ENCODE measurements around the gene GPR32.
"Not testable (repeated sequence)": the region's sequence is repeated elsewhere in the genome, so short reads cannot be mapped to it uniquely, and the experiment has no call there.

Gene GPR32

GRCh38 chr19:50749490-50749889, 20.8 kb upstream of the GPR32 start:
- DNase-seq = no peak

DNA sequence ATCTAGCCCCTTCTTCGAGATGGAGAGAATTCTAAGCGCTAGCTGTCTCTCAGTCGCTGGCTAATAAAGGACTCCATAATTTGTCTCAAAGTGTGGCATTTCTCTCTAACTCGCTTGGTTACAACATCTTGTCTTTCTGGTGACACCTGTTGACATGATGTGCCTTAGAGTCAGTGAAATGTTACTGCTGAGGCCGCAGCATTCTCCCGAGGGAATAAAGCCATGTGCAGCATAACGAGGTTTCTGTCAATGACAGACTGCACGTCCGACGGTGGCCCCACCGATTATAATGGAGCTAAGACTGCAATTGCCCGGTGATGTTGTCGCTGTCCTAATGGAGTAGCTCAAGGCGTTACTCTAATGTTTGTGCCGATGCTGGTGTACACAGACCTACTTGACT, 20.3 kb upstream of the GPR32 start:
- no peak for DNase-seq

- DNase-seq = no peak
Measured at GRCh38 chr19:50753879-50754278, 16.4 kb upstream of the GPR32 start.

DNA sequence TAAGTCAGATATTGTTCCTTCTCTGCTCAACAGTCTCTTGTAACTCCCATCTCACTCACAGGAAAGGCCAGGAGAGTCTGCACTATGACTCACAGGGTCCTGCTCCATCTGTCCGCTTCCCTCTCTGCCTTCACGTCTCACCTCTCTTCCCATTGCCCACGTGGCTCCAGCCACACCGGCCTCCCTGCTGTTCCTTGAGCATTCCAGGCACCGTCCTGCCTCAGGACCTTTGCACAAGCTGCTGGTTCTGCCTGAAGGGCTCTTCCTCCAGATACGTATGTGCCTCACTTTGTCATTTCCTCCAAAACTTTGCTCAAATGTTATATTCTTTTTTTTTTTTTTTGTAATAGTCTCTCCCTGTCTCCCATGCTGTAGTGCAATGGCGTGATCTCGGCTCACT, 14.0 kb upstream of the GPR32 start:
- DNase-seq = not testable (repeated sequence)

- not testable (repeated sequence) for DNase-seq
Measured at GRCh38 chr19:50757624-50758023, 12.6 kb upstream of the GPR32 start.

DNA sequence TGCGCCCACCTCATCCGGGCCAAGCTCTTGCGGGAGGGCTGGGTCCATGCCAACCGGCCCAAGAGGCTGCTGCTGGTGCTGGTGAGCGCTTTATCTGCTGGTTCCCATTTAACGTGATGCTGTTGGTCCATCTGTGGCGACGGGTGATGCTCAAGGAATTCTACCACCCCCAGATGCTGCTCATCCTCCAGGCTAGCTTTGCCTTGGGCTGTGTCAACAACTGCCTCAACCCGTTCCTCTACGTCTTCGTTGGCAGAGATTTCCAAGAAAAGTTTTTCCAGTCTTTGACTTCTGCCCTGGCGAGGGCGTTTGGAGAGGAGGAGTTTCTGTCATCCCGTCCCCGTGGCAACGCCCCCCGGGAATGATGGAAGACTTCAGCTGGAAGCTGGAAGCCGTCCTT, 11.2 kb upstream of the GPR32 start:
- not testable (repeated sequence) for DNase-seq

- DNase-seq = peak; percentile 13 to 16
Measured at GRCh38 chr19:50759886-50760285, 10.4 kb upstream of the GPR32 start.

DNA sequence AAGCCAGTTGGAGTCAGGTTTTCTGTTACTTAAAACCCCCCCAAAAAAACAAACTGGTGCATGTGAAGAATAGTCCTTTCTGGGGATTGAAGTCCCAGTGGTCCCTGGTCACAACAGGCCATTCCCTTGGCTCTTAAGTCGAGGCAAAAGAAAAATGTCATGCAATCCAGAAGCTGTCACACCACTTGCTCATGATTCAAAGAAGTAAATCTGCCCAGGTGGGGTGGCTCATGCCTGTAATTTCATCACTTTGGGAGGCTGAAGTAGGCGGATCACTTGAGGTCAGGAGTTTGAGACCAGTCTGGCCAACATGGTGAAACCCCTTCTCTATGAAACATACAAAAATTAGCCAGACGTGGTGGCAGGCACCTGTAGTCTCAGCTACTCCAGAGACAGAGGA, 8.8 kb upstream of the GPR32 start:
- not testable (repeated sequence) for DNase-seq

- DNase-seq = not testable (repeated sequence)
Measured at GRCh38 chr19:50763521-50763920, 6.7 kb upstream of the GPR32 start.

- DNase-seq = no peak
Measured at GRCh38 chr19:50764409-50764808, 5.9 kb upstream of the GPR32 start.

DNA sequence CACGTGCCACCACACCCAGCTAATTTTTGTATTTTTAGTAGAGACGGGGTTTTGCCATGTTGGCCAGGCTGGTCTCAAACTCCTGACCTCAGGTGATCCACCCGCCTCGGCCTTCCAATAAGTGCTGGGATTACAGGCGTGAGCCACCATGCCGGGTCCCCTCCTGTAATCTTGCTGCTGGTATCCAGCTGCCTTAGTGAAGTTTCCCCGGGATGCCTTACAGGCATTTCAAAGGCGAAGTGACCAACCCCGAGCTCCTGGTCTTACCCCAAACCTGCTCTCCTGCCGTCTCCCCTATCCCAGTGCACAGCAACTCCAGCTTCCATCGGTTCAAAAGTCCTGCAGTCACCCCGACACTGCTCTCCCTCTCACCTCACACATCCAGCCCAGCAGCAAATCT, 3.5 kb upstream of the GPR32 start:
- DNase-seq = not testable (repeated sequence)

GRCh38 chr19:50767263-50767662, 3.0 kb upstream of the GPR32 start:
- not testable (repeated sequence) for DNase-seq

DNA sequence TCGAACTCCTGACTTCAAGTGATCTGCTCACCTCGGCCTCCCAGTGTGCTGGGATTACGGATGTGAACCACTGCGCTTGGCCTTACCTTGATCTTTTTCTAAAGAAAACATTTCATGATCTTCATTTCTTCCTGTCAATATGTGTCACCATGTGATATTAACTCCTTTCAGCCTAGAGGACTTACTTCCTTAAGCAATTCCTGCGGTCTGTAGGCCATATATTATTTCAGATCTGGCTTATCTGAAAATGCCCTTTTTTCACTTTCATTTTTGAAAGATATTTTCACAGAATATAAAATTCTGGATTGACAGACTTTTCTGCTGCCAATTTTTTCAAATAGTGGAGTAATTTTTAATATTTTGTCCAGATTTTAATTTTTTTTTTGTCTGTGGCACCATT, 2.0 kb upstream of the GPR32 start:
- DNase-seq = no peak

DNA sequence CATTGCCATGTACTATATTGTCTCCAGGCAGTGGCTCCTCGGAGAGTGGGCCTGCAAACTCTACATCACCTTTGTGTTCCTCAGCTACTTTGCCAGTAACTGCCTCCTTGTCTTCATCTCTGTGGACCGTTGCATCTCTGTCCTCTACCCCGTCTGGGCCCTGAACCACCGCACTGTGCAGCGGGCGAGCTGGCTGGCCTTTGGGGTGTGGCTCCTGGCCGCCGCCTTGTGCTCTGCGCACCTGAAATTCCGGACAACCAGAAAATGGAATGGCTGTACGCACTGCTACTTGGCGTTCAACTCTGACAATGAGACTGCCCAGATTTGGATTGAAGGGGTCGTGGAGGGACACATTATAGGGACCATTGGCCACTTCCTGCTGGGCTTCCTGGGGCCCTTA, 624 bp downstream of the GPR32 start:
- no peak for DNase-seq

- peak in 1 of 2 experiments; percentile 15 for DNase-seq
Measured at GRCh38 chr19:50772476-50772875, 2.2 kb downstream of the GPR32 start.

GRCh38 chr19:50772912-50773311, 2.6 kb downstream of the GPR32 start:
- DNase-seq = not testable (repeated sequence)

DNA sequence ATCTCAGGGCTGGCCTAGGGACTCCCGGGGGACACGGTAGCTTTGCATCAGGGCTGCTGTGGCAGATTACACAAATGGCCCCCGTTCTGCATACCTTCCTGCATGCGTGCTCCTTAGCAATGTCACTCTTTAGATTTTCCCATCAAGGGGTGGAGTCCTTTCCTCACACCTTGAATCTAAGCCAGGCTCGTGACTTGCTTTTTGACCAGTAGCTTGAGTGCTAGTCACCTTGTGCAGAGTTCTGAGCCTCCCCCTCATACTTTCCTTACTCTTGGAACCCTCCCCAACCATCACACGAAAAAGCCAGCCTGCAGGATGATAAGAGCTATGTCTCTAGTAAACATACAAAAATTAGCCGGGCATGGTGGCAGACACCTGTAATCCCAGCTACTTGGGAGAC, 3.2 kb downstream of the GPR32 start:
- not testable (repeated sequence) for DNase-seq

DNA sequence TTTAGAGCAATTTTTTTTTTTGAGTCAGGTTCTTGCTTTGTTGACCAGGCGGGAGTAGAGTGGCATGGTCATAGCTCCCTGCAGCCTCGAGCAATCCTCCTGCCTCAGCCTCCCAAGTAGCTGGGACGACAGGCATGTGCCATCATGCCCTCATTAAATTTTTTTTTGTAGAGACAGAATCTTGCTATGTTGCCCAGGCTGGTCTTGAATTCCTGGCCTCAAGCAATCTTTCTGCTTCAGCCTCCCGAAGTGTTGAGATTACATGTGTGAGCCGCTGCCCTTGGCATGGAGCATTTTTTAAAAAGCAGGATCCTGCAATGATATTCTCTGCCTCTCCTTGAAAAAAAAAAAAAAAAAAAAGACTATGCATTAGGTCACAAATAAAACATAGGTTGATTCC, 5.9 kb downstream of the GPR32 start:
- no peak for DNase-seq

DNA sequence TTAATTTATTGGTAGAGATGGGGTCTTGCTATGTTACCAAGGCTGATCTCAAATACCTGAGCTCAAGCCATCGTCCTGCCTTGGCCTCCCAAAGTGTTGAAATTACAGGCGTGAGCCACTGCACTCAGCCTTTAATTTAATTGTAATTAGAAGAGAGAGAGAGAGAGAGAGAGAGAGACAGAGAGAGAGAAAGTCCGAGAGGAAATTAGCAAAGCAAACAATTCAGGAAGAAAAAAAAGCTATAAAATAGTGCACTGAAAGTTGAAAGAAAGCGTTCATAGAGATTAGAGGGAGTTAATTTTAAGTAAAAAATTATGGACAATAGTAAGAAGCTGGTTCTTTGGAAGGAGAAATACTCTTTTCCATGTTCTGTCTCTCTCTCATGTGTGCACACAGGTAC, 7.0 kb downstream of the GPR32 start:
- no peak for DNase-seq

GRCh38 chr19:50777830-50778303, 7.6 kb downstream of the GPR32 start:
- no peak for DNase-seq

DNA sequence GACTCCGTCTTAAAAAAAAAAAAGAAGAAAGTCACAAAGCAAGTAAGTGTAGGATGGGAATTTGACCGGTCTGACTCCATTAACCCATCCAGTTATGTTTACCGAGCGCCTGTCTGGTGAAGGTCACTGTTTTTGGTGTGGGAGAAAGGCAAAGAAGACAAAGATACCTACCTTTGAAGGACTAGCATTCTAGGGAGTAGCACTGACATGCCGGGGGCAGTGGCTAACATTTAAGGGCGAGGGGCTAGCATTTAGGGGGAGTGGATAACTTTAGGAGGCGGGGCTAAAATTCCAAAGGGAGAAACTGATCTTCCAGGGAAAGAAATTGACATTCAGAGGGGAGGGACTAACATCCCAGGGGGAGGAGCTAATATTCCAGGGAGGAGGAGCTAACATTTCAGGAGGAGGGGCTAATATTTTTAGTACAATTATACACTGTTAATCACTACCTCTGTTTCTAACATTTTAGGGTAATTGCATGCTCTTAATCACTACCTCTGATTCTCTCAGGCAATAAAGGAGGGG, 8.7 kb downstream of the GPR32 start:
- DNase-seq = no peak

GRCh38 chr19:50779504-50780457, 9.5 kb downstream of the GPR32 start:
- no peak for DNase-seq

- DNase-seq = no peak
Measured at GRCh38 chr19:50780753-50781435, 10.6 kb downstream of the GPR32 start.

- not testable (repeated sequence) for DNase-seq
Measured at GRCh38 chr19:50783848-50784152, 13.5 kb downstream of the GPR32 start.
